GM12864 (cell line): ENCODE results near the gene BCL11A.

Source experiments
- DNase-seq: peaks from one replicate; pipeline ENCODE4 v3.0.0-alpha.2; 2011; ENCODE audit warnings: low read depth
- H3K4me3 ChIP-seq: 2 replicates; pipeline ENCODE4 v1.5.1; 2011; ENCODE audit warnings: mild to moderate bottlenecking, low read depth, low read length, control low read depth
- CTCF ChIP-seq: IDR thresholded peaks from 2 replicates; pipeline ENCODE4 v1.5.1; 2011; ENCODE audit warnings: low read depth, mild to moderate bottlenecking, moderate library complexity, low read length, control low read depth, inconsistent platforms; ENCODE audit errors: missing control alignments

The BCL11A gene

DNA sequence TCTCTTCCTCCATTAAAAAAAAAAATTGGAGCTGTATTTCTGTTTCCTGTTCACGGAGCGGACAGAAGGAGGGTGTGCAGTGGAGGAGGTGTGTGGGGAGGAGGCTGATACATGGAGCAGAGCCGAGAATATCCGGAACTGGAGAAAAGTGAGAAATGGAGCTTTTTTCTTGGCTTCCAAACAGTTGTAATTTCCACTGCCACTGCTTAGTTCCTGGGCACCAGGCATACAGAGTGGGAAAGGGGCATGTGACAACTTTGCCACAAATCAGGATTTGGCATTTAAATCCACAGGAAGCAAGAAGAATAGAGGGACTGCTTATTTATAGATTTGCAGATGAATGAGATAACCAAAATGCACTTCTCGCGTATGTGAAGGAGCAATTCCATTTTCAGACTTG lies 71.2 kb downstream of the BCL11A start:
- DNase-seq: no peak
- no peak overlapping the region for H3K4me3 ChIP-seq
- no peak for TF ChIP-seq CTCF

DNA sequence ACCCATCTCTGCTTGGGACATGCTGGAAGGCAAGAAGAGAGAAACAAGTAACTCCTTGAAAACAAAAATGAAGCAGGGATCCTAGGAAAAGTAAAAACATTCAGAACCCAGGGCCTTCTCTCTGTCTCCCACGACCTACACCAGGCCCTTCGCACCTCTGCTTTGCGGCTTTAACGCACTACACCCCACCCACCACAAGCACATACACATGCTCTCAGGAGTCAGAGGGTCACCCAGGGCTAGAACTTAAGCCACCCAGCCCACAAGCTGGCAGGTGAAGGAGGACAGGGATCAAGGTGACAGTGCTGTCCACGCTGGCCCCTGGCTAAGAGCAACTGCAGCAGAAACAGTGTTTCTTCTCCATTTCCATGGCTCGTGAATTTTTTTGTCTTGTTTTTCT lies 72.2 kb downstream of the BCL11A start:
- H3K4me3 ChIP-seq: no peak overlapping the region
- no peak for TF ChIP-seq CTCF
- no peak for DNase-seq

DNA sequence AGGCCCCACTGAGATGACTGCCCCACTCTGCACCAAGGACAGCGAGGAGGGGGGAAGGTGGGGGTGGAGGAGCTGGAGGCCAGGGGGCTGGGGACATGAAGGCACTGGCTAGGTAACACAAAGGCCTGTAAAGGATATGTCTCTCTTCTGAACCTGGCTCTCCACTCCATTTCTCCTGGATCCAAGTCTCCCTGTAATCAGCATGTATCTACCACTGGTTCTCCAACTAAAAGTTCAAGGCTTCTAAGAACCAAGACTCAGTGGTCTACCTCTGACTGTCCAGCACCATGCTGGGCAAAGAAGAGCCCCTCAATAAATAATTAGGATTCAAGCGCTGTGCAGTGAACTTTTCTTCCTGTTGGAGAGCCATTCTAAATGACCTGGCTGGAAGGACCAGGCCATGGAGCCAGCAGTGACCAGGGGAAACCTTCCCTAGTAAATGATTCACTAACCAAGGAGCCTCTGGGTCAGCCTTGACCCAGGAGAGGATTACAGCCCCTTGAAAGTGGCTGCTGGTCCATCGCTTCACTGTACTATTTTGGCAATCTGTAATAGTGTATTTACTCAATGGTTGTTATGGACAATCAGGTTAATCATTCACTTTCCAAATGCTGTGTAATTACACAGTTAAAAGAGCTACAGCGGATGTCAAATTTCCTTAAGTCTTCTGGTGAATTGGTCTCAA lies 73.2 kb downstream of the BCL11A start:
- H3K4me3 ChIP-seq: no peak overlapping the region
- TF ChIP-seq CTCF: no peak
- no peak for DNase-seq

- no peak overlapping the region for H3K4me3 ChIP-seq
- no peak for TF ChIP-seq CTCF
- DNase-seq: no peak
Observed at GRCh38 chr2:60479226-60480088, 74.0 kb downstream of the BCL11A start.

DNA sequence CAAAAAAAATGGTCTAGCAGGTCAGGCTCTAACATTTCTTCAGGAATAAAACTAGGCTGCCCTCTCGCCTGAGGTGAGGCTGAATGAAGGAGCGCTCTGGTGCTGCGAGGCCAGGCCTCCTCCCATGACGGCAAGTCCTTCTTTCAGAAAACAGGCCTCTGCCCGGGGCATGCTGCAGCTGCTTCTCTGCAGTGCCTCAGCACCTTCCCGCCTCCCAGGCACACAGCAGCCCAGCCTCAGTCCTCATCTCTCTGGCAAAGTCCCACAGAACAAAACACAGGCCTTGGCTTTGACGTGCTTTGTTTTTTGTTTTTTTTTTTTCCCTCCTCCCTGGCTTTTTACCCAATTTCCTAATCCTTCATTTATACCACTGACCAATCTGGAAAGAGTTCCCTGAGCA lies 74.8 kb downstream of the BCL11A start:
- no peak for DNase-seq
- no peak overlapping the region for H3K4me3 ChIP-seq
- no peak for TF ChIP-seq CTCF

DNA sequence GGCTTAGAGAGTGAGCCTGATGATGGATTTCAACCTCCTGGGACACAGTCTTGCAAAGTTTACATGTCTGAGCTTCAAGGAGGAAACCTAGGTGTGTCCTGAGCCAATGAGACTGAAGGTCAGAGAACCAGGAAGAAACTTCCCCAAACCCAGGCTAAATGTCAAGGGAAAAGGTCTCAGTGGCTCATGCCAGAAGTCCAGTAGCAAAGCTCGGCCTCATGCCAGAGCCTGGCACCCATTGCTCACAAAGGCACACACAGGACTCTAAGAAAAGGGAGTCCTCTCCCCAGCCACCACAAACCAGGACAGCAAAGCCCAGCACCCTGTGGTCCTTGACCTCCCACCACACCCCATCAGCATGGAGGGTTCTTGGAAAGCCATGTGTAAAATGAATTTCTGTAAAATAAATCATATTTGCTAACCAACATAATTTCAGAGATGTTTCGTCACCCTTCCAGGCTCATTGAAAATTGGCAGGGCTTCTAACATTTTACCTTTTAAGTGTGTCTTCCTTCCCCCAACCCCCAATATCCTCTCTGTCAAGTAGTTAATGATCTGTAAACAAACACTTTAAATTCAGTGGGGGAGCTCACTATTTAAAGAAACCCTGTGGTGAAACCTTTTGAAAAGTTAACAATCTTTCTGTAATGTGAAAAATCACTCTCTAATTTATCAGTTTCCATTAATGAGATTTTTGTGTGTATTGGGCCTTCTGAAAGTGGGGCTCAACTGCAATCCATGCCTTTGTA lies 77.1 kb downstream of the BCL11A start:
- no peak for DNase-seq
- no peak overlapping the region for H3K4me3 ChIP-seq
- no peak for TF ChIP-seq CTCF
